ENCODE results near the gene COMMD4. TPM values are rescaled to one million over a fixed set of nuclear protein-coding genes. Genes with fewer than 3 reads are reported as not detected.
"Not testable (repeated sequence)": the region's sequence is repeated elsewhere in the genome, so short reads cannot be mapped to it uniquely, and the experiment has no call there.

The COMMD4 gene
- total and polyA plus RNA-seq, 10 of the 15 experiments (the other 5 are each of a cell fraction or from before 2014, with no cell fraction given): 14.5 to 118 (median 75.3) TPM

DNA sequence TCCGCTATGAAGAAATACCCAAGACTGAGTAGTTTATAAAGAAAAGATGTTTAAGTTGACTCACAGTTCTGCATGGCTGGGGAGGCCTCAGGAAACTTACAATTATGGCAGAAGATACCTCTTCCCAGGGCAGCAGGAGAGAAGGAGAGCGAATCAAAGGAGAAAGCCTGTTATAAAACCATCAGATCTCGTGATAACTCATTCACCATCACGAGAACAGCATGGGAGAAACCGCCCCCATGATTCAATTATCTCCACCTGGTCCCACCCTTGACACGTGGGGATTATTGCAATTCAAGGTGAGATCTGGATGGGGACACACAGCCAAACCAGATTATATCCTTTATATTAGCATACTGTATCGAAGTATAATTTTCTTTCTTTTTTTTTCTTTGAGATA, 3.8 kb upstream of the COMMD4 start:
- H3K27me3 ChIP-seq (replicated peaks in 1 of 2; ENCODE audit: control insufficient read depth in 2 of 2, insufficient read depth in 2 of 2, low read length in 1 of 2); H3K4me3 ChIP-seq; intact Hi-C loops (cut with micrococcal nuclease; ENCODE audit: unreplicated experiment); POLR2A ChIA-PET; H3K9ac ChIP-seq (ENCODE audit: control insufficient read depth, insufficient read depth, low read length); H3K4me1 ChIP-seq (ENCODE audit: control insufficient read depth, insufficient read depth, low read length); H2AFZ ChIP-seq (ENCODE audit: control insufficient read depth, low read depth, low read length); RAD21 ChIA-PET (ENCODE audit: unreplicated experiment); H4K20me1 ChIP-seq (ENCODE audit: control insufficient read depth, insufficient read depth); H3K36me3 ChIP-seq (ENCODE audit: control insufficient read depth in 2 of 2, insufficient read depth in 2 of 2, low read length in 1 of 2); DNase-seq (ENCODE audit: low read depth, low spot score); H3K79me2 ChIP-seq (ENCODE audit: control insufficient read depth, insufficient read depth, low read length); in situ Hi-C loops (cut with MboI); SMC1A ChIA-PET (ENCODE audit: uncharacterized antibody, unreplicated experiment); H3K9me3 ChIP-seq (replicated peaks; ENCODE audit: control insufficient read depth, insufficient read depth, low read length); H3K27ac ChIP-seq (ENCODE audit: control insufficient read depth, insufficient read depth); H3K4me2 ChIP-seq (ENCODE audit: control insufficient read depth, insufficient read depth); BruUV-seq (replicated peaks); FAIRE-seq; ATAC-seq: not testable (repeated sequence)
- WGBS (ENCODE audit: insufficient coverage, insufficient replicate concordance, low lambda C conversion rate, missing lambda C conversion rate): 40% methylated on average over 7 of the region's 7 CpGs
- CTCF ChIA-PET: interaction anchor here (0.7 kb wide), 1 partner anchor 36 kb away, joined by 3 read pairs; no protein-coding TSS in a partner anchor

DNA sequence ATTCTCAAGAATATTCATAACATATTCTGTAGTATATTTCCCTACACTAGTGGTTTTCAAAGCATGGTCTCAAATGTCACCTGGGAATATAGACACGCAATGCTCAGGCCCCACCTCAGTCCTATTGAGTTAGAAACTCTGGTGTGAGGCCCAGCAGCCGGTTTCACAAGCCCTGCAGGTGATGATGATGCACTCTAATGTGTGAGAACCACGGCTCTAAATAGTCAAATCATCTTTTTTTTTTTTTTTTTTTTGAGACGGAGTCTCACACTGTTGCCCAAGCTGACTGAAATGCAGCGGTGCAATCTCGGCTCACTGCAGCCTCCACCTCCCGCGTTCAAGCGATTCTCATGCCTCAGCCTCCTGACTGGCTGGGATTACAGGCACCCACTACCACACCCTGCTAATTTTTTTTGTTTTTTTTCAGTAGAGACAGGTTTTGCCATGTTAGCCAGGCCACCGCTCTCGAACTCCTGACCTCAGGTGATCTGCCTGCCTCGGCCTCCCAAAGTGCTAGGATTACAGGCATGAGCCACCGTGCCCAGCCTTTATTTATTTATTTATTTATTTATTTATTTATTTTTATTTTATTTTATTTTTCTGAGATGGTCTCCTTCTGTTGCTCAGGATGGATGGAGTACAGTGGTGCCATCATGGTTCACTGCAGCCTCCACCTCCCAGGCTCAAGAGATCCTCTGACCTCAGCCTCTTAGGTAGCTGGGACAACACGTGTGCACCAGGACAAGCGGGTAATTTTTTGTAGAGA, 2.0 kb upstream of the COMMD4 start:
- H3K27me3 ChIP-seq (replicated peaks in 1 of 2; ENCODE audit: control insufficient read depth in 2 of 2, insufficient read depth in 2 of 2, low read length in 1 of 2); H4K20me1 ChIP-seq (ENCODE audit: control insufficient read depth, insufficient read depth); H2AFZ ChIP-seq (ENCODE audit: control insufficient read depth, low read depth, low read length); DNase-seq (ENCODE audit: low read depth, low spot score); H3K36me3 ChIP-seq (ENCODE audit: control insufficient read depth in 2 of 2, insufficient read depth in 2 of 2, low read length in 1 of 2); H3K4me2 ChIP-seq (ENCODE audit: control insufficient read depth, insufficient read depth); H3K9me3 ChIP-seq (replicated peaks; ENCODE audit: control insufficient read depth, insufficient read depth, low read length); H3K27ac ChIP-seq (ENCODE audit: control insufficient read depth, insufficient read depth); H3K4me3 ChIP-seq; intact Hi-C loops (cut with micrococcal nuclease; ENCODE audit: unreplicated experiment); FAIRE-seq; H3K4me1 ChIP-seq (ENCODE audit: control insufficient read depth, insufficient read depth, low read length); BruUV-seq (replicated peaks); H3K79me2 ChIP-seq (ENCODE audit: control insufficient read depth, insufficient read depth, low read length); H3K9ac ChIP-seq (ENCODE audit: control insufficient read depth, insufficient read depth, low read length); in situ Hi-C loops (cut with MboI): not testable (repeated sequence)
- CTCF ChIA-PET: interaction anchor here (2.5 kb wide), 1 partner anchor 34 kb away, joined by 15 read pairs; the partner anchor contains the start of gene MAN2C1
- TF ChIP-seq IKZF2 (IDR thresholded peaks at IDR 0.05) (peak in 1 of 2 experiments; percentile 21; a peak in 2 of 4 replicates), ZNF384 (IDR thresholded peaks at IDR 0.05; ENCODE audit: borderline replicate concordance, low read depth, low read length) (peak; percentile 82; the same call in 1 of the 2 replicates), MEF2B (IDR thresholded peaks at IDR 0.05; ENCODE audit: partially characterized antibody, poor library complexity, severe bottlenecking) (peak; percentile 91), EP300 (IDR thresholded peaks at IDR 0.05; ENCODE audit: borderline replicate concordance in 1 of 2, control insufficient read depth in 1 of 2, low read depth in 2 of 2, low read length in 2 of 2) (peak in 1 of 2 experiments; percentile 62; a peak in 1 of 4 replicates), RELB (IDR thresholded peaks at IDR 0.05; ENCODE audit: low read depth) (peak; percentile 38; the same call in 1 of the 2 replicates), BHLHE40 (IDR thresholded peaks at IDR 0.05; ENCODE audit: borderline replicate concordance in 1 of 2, low read depth in 2 of 2, low read length in 1 of 2) (peak; percentile 6 to 54; a peak in 1 of 4 replicates), MTA2 (IDR thresholded peaks at IDR 0.05; ENCODE audit: low read depth) (0 out of 2 replicates have a peak, but pooled peaks have one; percentile 58)
- TF ChIP-seq, protein P1, sequence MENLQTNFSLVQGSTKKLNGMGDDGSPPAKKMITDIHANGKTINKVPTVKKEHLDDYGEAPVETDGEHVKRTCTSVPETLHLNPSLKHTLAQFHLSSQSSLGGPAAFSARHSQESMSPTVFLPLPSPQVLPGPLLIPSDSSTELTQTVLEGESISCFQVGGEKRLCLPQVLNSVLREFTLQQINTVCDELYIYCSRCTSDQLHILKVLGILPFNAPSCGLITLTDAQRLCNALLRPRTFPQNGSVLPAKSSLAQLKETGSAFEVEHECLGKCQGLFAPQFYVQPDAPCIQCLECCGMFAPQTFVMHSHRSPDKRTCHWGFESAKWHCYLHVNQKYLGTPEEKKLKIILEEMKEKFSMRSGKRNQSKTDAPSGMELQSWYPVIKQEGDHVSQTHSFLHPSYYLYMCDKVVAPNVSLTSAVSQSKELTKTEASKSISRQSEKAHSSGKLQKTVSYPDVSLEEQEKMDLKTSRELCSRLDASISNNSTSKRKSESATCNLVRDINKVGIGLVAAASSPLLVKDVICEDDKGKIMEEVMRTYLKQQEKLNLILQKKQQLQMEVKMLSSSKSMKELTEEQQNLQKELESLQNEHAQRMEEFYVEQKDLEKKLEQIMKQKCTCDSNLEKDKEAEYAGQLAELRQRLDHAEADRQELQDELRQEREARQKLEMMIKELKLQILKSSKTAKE (IDR thresholded peaks at IDR 0.05; ENCODE audit: low read depth, poor library complexity, severe bottlenecking): peak; percentile 59
- ATAC-seq: peak; percentile 74
- RAD21 ChIA-PET (ENCODE audit: unreplicated experiment): interaction anchor here (0.7 kb wide), 1 partner anchor 120 kb away, joined by 3 read pairs; no protein-coding TSS in a partner anchor
- WGBS (ENCODE audit: insufficient coverage, insufficient replicate concordance, low lambda C conversion rate, missing lambda C conversion rate): 46% methylated on average over 15 of the region's 15 CpGs
- SMC1A ChIA-PET (ENCODE audit: uncharacterized antibody, unreplicated experiment): interaction anchor here (0.7 to 1.7 kb wide), 4 partner anchors 26 to 327 kb away, joined by 3 to 6 read pairs (median 3); partner anchors contain the start of genes MAN2C1 and PPCDC
- POLR2A ChIA-PET: interaction anchor here (0.6 to 1.0 kb wide), 3 partner anchors 117 to 238 kb away, joined by 3 to 5 read pairs (median 3); partner anchors contain the start of gene SIN3A

Data from GM12878 (cell line).